HepG2 (cell line): ENCODE results near the gene COL18A1. TPM values are rescaled to one million over a fixed set of nuclear protein-coding genes. Genes with fewer than 3 reads are reported as not detected.

Experiments used
- ETV5 ChIP-seq: IDR thresholded peaks from 2 replicates; pipeline ENCODE4 v1.6.1; 2018; ENCODE audit warnings: missing biosample characterization, missing genetic modification reagents, inconsistent platforms, borderline replicate concordance
- GATAD1 ChIP-seq: IDR thresholded peaks from 2 replicates; pipeline ENCODE4 v1.6.1; 2016; ENCODE audit warnings: missing genetic modification reagents, missing compliant biosample characterization
- HMG20B ChIP-seq: conservative IDR thresholded peaks from 2 replicates; pipeline ENCODE4 v1.6.1; 2016; ENCODE audit warnings: missing genetic modification reagents, missing compliant biosample characterization
- KDM1A ChIP-seq: IDR thresholded peaks from 2 replicates; pipeline ENCODE4 v1.6.1; 2016; ENCODE audit warnings: missing compliant biosample characterization
- MAFG ChIP-seq: sonication (generic); formaldehyde crosslinking; IDR thresholded peaks from 2 replicates; pipeline ENCODE4 v1.5.1; 2020; ENCODE audit warnings: mild to moderate bottlenecking, missing genetic modification reagents
- MTA1 ChIP-seq: sonication (generic); formaldehyde crosslinking; IDR thresholded peaks from 2 replicates; pipeline ENCODE4 v1.4.0; 2020; ENCODE audit warnings: missing genetic modification reagents, mild to moderate bottlenecking, borderline replicate concordance
- NAIF1 ChIP-seq: sonication (generic); formaldehyde crosslinking; IDR thresholded peaks from 2 replicates; pipeline ENCODE4 v1.5.0; 2020; ENCODE audit warnings: mild to moderate bottlenecking, missing genetic modification reagents, borderline replicate concordance
- PLRG1 ChIP-seq: fragments of 450-650 bp; conservative IDR thresholded peaks from 2 replicates; pipeline ENCODE4 v1.6.1; 2016
- ZBTB1 ChIP-seq: sonication (generic); formaldehyde crosslinking; IDR thresholded peaks from 2 replicates; pipeline ENCODE4 v1.4.0; 2020; ENCODE audit warnings: missing genetic modification reagents, borderline replicate concordance
- ZC3H13 ChIP-seq: sonication (generic); formaldehyde crosslinking; IDR thresholded peaks from 2 replicates; pipeline ENCODE4 v1.8.1; 2023; ENCODE audit warnings: mild to moderate bottlenecking, missing genetic modification reagents, moderate library complexity
- ZNF10 ChIP-seq: sonication (generic); formaldehyde crosslinking; IDR thresholded peaks from 2 replicates; pipeline ENCODE4 v1.4.0; 2020; ENCODE audit warnings: mild to moderate bottlenecking, low read depth, missing genetic modification reagents, borderline replicate concordance
- ZNF232 ChIP-seq: sonication (generic); formaldehyde crosslinking; IDR thresholded peaks from 2 replicates; pipeline ENCODE4 v1.4.0; 2020; ENCODE audit warnings: missing genetic modification reagents, borderline replicate concordance
- ZNF235 ChIP-seq: sonication (generic); formaldehyde crosslinking; IDR thresholded peaks from 2 replicates; pipeline ENCODE4 v1.8.1; 2023; ENCODE audit warnings: mild to moderate bottlenecking, missing genetic modification reagents, borderline replicate concordance
- ZNF292 ChIP-seq: sonication (generic); formaldehyde crosslinking; IDR thresholded peaks from 2 replicates; pipeline ENCODE4 v1.8.1; 2022; ENCODE audit warnings: mild to moderate bottlenecking, low read depth, missing genetic modification reagents, borderline replicate concordance
- ZNF331 ChIP-seq: sonication (generic); formaldehyde crosslinking; IDR thresholded peaks from 2 replicates; pipeline ENCODE4 v1.4.0; 2020; ENCODE audit warnings: missing genetic modification reagents
- ZNF33B ChIP-seq: sonication (generic); formaldehyde crosslinking; IDR thresholded peaks from 2 replicates; pipeline ENCODE4 v1.5.1; 2020; ENCODE audit warnings: mild to moderate bottlenecking, missing genetic modification reagents
- ZNF451 ChIP-seq: sonication (generic); formaldehyde crosslinking; IDR thresholded peaks from 2 replicates; pipeline ENCODE4 v1.5.0; 2020; ENCODE audit warnings: mild to moderate bottlenecking, missing genetic modification reagents
- ZNF7 ChIP-seq: IDR thresholded peaks from 2 replicates; pipeline ENCODE4 v1.6.1; 2016; ENCODE audit warnings: missing biosample characterization, missing genetic modification reagents
- ZNF746 ChIP-seq: sonication (generic); formaldehyde crosslinking; IDR thresholded peaks from 2 replicates; pipeline ENCODE4 v1.8.0; 2022; ENCODE audit warnings: mild to moderate bottlenecking, missing genetic modification reagents
- polyA plus RNA-seq, 8 experiments: library from polyadenylated mRNA; depleted of rRNA in 3 of 8; stranded (reverse) in 7 of 8; unstranded in 1 of 8; fragments of >200 nt; fragmentation: Illumina TruSeq in 4 of 8; extraction: Trizol in 4 of 8; gene quantifications; 2 replicates each; pipeline versions ENCODE4 v1.2.1 to v1.2.3, GENCODE V29; 2011 to 2016; ENCODE audit warnings: low read depth in 4 of 8, missing spikeins in 1 of 8, mixed read lengths in 1 of 8; ENCODE audit not compliant: insufficient read depth in 1 of 8
- total RNA-seq, 5 experiments: library from RNA; depleted of rRNA; stranded (reverse); fragments of >200 nt; fragmentation: Illumina TruSeq; extraction: Trizol; gene quantifications; 2 replicates each; pipeline ENCODE4 v1.2.3, GENCODE V29; 2016; ENCODE audit warnings: low read depth in 1 of 5
- TF ChIP-seq, protein P1 (sequence below): sonication (generic); formaldehyde crosslinking; IDR thresholded peaks from 2 replicates; pipeline ENCODE4 v1.8.1; 2023; ENCODE audit warnings: mild to moderate bottlenecking, missing genetic modification reagents
- TF ChIP-seq, protein P2 (sequence below): IDR thresholded peaks from 2 replicates; pipeline ENCODE4 v1.6.1; 2012; ENCODE audit warnings: low read length, improper control_type of control experiment
- TF ChIP-seq, protein P3 (sequence below): IDR thresholded peaks from 2 replicates; pipeline ENCODE4 v1.4.0; 2020; ENCODE audit warnings: mild to moderate bottlenecking, missing genetic modification reagents

The COL18A1 gene
- total and polyA plus RNA-seq, 2 of the 13 experiments (the other 11 are each of a cell fraction or from before 2014, with no cell fraction given), result 79.0 to 102 TPM

DNA sequence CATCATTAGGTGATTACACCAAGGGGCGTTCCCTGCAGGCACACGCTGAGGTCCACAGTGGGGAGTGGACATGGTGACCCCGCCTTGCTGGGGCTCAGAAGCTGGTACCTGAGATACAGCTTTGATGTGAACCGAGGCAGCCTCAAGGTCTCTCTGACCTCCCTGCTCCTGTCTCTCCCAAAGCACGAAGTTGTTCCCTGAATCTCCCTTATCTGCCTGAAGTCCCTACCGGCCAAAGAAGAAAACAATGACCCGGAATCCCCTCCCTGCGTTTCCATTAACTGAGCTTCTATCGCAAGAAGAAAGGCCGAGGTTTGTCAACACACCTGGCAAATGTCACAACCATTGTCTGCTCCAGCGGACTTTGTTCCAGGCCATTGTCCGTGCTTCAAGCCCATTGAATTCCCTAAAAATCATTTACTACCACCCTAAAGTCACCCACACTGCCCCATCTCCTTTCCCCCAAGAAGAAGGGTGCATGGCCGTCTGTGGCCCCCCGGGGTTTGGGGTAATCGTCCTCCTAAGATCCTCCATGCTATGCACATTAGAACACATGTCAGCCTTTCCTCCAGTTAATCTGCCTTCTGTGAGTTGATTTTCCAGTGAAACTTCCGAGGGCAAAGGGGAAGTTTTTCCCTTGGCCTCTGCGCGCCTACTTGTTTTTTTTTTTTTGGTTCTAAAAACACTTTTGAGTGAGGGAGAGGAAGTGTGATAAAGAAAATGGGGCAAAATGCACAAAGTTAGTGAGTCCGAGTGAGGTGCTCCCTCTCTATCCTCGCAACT, 48.1 kb upstream of the COL18A1 start (continued):
- TF ChIP-seq ZNF451 (CRISPR knock-in tag) (0 out of 2 replicates have a peak, but pooled peaks have one; percentile 33), ZC3H13 (no peak), MTA1 (CRISPR knock-in tag) (peak; percentile 72; the same call in 1 of the 2 replicates), ETV5 (no peak; the same call in 1 of the 2 replicates), GATAD1 (CRISPR knock-in tag) (no peak), ZNF746 (CRISPR knock-in tag) (no peak), ZNF235 (no peak), ZNF10 (CRISPR knock-in tag) (no peak), ZBTB1 (CRISPR knock-in tag) (no peak), NAIF1 (CRISPR knock-in tag) (no peak), ZNF331 (no peak), PLRG1 (no peak), ZNF232 (no peak), KDM1A (CRISPR knock-in tag) (no peak), ZNF7 (no peak), MAFG (CRISPR knock-in tag) (no peak), ZNF292 (CRISPR knock-in tag) (no peak), HMG20B (no peak), ZNF33B (CRISPR knock-in tag) (peak; percentile 34; the same call in 1 of the 2 replicates)
- TF ChIP-seq, protein P1, sequence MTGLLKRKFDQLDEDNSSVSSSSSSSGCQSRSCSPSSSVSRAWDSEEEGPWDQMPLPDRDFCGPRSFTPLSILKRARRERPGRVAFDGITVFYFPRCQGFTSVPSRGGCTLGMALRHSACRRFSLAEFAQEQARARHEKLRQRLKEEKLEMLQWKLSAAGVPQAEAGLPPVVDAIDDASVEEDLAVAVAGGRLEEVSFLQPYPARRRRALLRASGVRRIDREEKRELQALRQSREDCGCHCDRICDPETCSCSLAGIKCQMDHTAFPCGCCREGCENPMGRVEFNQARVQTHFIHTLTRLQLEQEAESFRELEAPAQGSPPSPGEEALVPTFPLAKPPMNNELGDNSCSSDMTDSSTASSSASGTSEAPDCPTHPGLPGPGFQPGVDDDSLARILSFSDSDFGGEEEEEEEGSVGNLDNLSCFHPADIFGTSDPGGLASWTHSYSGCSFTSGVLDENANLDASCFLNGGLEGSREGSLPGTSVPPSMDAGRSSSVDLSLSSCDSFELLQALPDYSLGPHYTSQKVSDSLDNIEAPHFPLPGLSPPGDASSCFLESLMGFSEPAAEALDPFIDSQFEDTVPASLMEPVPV, result no peak
- TF ChIP-seq, protein P2, sequence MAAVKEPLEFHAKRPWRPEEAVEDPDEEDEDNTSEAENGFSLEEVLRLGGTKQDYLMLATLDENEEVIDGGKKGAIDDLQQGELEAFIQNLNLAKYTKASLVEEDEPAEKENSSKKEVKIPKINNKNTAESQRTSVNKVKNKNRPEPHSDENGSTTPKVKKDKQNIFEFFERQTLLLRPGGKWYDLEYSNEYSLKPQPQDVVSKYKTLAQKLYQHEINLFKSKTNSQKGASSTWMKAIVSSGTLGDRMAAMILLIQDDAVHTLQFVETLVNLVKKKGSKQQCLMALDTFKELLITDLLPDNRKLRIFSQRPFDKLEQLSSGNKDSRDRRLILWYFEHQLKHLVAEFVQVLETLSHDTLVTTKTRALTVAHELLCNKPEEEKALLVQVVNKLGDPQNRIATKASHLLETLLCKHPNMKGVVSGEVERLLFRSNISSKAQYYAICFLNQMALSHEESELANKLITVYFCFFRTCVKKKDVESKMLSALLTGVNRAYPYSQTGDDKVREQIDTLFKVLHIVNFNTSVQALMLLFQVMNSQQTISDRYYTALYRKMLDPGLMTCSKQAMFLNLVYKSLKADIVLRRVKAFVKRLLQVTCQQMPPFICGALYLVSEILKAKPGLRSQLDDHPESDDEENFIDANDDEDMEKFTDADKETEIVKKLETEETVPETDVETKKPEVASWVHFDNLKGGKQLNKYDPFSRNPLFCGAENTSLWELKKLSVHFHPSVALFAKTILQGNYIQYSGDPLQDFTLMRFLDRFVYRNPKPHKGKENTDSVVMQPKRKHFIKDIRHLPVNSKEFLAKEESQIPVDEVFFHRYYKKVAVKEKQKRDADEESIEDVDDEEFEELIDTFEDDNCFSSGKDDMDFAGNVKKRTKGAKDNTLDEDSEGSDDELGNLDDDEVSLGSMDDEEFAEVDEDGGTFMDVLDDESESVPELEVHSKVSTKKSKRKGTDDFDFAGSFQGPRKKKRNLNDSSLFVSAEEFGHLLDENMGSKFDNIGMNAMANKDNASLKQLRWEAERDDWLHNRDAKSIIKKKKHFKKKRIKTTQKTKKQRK, result no peak
- TF ChIP-seq, protein P3, sequence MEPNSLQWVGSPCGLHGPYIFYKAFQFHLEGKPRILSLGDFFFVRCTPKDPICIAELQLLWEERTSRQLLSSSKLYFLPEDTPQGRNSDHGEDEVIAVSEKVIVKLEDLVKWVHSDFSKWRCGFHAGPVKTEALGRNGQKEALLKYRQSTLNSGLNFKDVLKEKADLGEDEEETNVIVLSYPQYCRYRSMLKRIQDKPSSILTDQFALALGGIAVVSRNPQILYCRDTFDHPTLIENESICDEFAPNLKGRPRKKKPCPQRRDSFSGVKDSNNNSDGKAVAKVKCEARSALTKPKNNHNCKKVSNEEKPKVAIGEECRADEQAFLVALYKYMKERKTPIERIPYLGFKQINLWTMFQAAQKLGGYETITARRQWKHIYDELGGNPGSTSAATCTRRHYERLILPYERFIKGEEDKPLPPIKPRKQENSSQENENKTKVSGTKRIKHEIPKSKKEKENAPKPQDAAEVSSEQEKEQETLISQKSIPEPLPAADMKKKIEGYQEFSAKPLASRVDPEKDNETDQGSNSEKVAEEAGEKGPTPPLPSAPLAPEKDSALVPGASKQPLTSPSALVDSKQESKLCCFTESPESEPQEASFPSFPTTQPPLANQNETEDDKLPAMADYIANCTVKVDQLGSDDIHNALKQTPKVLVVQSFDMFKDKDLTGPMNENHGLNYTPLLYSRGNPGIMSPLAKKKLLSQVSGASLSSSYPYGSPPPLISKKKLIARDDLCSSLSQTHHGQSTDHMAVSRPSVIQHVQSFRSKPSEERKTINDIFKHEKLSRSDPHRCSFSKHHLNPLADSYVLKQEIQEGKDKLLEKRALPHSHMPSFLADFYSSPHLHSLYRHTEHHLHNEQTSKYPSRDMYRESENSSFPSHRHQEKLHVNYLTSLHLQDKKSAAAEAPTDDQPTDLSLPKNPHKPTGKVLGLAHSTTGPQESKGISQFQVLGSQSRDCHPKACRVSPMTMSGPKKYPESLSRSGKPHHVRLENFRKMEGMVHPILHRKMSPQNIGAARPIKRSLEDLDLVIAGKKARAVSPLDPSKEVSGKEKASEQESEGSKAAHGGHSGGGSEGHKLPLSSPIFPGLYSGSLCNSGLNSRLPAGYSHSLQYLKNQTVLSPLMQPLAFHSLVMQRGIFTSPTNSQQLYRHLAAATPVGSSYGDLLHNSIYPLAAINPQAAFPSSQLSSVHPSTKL (CRISPR knock-in tag), result peak; percentile 82
